GM19372 (cell line): ENCODE results near the gene PARVA.

ENCODE experiments used
- ATAC-seq: cut with Tn5 transposase; IDR thresholded peaks from one replicate; pipeline ENCODE4 v1.9.1; 2021; ENCODE audit warnings: mild to moderate bottlenecking, low read depth, moderate library complexity; ENCODE audit not compliant: unreplicated experiment

Gene PARVA

DNA sequence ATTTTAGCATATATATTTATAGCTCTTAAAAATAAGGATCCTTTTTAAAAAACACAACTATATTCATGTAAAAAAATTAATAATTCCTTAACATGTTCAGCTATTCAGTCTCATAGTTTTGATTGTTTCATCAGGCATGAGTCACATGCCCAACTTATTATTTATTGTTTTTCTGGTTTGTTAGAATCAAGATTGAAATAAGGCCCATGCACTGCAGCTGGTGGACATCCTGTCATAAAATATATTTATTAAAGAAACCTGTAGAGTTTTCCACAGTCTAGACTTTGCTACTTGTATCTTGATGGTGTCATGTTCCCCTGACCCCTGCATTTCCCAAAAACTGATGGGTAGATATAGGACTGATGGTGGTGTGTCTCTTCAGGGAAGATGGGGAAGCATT lies 77.4 kb downstream of the PARVA start:
- no peak for ATAC-seq

DNA sequence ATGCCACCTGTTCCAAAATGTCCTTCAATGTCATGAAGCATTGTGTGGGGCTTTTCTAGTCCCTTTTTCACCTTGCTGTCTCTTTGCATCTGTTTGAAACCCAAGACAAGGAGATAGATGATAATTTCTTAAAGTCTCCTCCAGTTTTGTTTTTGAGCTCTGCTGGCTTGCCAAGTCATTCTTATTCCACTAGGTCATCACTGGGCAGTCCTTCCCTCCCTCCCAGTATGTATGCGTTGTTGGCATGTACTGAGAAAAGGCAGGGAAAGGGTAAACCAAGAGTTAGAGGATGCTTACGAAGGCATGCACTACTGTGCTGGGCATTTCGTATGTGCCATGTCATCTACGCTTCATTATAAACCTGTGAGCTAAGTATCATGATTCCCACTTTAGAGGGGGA lies 78.6 kb downstream of the PARVA start:
- ATAC-seq: no peak

DNA sequence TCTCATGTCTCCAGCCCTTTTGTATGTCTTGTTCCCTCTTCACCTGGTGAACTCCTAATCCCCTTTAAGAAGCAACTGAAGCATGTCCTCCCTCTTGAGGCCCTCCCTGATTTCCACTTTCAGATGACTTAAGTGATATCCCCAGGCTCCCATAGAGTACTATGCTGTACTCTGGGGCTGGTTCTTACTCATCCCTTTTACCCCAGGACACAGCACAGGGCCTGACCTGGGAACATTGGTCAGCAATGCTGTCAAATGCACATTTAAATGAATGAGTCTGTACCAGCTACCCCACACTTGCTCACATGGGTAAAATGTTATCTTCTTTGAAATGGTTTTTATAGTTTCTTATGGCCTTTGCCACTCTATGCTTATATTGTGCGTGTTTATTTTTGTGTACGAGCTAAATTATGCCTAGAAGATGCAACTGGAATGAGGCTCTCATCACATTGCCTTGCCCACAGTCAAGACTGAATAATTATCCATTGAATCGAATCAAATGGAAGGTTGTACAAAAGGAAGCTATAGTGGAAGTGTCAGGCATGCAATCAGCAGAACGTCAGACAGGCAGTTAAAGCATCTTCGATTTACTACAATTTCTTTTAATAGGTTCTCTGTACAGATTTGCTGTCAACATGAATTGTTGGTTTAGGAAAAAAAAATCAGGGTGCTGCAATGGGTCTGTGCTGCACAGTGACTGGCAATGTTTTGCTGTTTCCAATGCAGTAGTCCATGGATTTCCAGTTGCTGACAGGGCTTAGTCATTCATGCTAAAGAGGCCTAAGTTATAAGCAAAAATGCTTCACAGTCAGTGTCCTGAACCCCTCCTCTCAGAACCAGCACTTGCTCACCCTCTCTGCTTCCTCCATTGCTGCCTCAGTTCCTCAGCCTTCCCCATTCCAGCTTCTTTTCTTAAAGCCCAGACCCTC lies 79.5 kb downstream of the PARVA start:
- no peak for ATAC-seq

DNA sequence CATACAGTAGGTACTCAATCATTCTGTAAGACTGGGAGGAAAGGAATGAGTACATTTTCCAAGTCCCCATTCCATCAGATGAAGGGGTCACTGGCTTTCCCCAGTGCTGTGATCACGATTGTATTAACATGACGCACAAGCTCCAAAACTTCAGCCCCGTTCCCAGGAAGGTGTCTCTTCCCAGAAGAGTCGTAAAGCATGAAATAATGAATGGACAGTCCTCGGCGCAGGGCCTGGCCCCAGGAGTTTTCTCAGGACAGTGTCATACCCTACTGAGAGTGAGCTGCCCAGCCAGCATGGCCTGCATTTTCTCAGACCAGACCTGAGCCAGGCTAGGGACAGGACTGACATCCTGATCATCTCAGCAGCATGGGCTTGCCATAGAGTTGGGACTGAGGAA lies 80.7 kb downstream of the PARVA start:
- ATAC-seq: no peak

DNA sequence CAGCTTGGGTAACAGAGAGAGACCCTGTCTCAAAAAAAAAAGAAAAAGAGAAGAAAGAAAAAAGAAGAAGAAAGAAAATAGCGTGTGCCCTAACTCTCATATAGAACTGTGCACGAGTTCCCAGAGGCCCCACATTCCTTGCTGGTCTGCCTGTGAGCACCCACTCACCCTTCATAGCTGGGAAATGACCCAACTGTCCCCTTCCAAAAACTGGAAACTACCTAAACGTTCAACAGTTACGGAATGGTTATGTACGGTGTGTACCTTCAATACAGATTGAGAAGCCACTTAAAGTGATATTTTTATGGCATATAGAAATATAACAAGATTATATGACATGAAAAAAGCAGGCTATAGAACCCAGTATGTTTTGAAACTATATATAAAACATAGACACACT lies 82.0 kb downstream of the PARVA start:
- no peak for ATAC-seq

DNA sequence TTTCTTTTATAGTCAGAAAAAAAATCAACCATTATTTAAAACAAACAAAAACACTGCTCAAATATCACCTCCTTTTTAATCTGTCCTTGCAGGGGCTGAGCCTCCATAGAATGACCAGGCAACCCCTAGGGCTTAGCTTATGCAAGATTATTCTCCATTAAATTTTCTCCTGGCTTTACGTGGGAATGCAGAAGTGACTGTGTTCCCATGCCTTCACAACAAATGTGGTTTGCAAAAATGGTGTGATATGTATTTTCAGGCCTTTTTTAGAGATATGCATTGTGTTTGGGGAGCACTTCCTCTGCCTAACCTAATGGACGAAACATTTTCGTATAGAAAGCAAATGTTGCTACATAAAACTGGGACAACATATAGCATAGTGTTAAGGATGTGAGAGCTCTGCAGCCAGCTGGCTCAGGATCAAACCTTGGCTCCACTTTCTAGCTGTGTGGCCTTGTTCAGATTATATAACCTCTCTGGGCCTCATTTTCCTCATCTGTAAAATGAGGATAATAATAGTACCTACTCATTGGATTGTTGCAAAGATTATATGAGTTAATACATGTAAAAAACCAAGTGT lies 82.6 kb downstream of the PARVA start:
- ATAC-seq: no peak

DNA sequence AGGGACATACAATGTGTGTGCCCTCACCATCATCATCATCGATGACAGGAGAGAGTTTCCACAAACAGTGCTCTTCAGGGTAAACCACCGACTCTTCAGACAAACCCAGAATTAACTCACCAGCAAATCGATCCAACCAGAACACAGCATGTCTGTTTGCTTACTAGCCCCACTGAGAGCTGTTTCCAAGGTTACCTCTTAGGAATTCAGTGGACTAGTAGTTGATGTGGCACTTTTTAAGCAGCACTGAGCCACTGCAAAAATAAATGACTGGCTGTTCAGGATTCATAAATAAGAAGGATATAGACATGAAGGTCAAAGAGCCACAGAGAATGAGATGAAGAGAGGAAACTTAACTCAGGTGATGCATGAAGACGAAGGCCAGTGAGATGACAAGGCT lies 83.1 kb downstream of the PARVA start:
- no peak for ATAC-seq

DNA sequence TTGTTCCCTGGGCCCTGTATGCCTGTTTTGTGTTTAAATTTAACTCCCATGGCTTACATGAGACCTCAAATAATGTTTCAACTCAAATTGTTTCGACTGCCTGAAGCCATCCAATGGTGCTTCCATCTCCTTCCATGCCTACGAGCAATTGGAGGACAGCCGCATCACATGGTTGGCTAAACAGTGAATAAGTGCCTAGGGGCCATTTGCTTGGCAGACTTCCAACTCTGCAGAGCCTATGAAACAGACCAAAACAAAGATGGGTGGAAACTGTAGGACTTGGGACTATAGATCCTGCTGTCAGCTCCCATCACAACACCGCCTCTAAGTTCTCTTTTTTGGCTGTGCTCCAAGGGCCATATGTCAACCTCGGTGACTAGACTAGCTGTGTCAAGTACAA lies 84.1 kb downstream of the PARVA start:
- ATAC-seq: no peak

DNA sequence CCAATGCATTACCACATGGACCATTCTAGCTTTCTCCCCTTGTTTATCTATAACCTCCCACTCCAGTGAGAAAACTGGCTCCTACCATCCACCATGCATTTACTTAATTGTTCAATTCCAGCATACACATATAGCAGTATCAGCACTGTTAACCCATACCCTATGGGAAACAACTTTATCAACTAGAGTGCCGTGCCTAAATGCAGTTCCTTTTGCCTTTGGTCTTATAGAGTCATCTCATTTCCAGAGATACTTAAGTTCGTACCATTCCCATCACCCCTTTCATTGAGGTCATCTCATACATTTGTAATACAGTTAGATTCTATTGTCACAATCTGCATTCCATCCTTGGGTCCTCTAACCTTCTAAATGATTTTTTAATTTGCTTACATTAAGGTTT lies 86.9 kb downstream of the PARVA start:
- ATAC-seq: no peak

DNA sequence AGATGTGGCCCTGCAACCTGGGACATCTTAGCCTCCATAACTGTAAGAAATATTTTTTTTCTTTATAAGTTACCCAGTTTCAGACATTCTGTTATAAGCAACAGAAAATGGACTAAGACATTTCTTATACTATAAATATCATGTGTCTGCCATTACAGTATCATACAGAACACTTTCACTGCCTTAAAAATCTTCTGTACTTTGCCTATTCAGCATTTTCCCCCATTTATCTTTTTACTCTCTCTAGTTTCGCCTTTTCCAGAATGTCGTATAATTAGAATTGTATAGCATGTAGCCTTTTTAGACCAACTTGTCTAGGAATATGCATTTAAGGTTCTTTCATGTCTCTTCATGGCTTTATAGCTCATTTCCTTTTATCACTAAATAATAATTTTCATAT lies 88.0 kb downstream of the PARVA start:
- ATAC-seq: no peak

DNA sequence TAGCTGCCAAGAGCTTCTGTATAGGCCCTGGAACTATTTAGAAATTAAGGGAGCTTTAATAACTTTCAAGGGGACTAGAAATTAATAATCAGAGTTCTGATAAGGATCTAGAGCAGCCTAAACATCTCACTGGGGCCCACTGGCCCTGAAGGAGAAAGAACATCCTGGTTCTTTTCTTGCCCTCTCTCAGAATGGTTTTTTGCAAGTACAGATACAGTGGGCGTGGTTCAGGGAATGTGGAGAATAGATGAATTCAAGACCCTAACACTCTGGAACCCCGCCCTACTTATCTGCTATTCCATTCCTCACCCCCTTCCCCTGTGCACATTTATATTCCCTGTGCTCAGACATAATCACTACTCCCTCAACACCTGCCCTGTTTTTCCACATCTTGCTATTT lies 90.2 kb downstream of the PARVA start:
- ATAC-seq: no peak

DNA sequence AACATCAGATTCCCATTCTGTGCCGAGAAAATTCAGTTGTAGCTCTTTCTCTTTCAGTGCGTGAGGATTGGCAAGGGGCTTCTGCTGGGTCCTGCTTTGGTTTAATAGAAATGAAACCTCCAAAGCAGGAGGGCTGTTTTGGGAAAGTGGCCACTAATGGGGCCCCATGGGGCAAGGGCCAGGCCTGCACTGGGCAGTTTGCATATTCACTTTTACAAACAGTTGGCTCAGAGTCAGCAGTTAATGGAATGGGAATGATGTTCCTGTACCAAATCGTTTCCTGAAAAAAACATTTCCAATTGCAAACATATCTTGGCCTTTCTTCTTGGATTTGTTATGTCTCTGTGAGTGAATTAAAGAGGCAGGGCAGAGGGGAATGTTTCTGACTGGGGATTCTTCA lies 92.1 kb downstream of the PARVA start:
- ATAC-seq: no peak

DNA sequence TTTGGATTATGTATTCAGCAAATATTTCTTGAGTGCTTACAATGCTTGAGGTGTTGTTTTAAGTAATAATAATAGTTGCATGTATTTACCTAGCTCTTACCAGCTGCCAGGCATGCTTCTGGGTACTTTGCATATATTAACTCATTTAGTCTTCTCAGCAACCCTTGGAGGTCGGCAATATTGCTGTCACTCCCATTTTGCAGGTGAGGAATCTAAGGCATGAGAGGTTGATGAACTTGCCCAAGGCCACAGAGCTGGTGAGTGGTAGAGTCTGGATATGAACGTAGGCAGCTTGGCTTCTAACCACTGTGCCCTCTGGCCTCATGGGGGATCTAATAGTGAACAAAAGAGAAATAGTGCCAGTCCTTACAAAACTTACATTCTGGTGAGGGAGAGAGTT lies 92.9 kb downstream of the PARVA start:
- no peak for ATAC-seq

DNA sequence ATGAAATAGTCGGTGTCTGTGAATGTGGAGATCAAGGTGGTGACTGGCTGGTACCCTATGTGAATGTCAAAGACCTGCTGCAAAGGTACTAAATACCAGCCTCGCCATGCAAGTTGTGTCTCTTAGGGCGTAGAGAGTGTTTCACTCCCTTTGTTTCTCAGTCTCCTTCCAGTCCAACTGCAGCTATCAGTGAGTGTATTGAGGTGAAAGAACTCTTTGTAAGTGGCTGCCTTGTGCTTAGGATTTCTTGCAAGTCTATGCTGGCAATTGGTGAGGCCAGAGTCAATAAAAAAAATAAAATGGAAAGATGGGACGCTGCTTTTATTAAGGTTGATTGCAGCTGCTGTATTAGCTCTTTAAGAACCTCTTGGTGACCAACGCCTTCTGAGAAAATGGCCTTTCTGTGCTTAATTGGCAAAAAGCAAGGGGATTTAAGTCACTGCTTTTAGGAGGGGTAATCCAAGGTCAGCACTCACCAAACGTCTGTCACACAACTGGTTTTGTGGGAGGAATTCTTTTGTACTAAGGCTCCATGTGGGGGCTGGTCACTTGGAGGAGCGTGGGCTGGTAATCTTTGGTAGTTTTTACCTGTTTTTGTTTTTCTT lies 95.1 kb downstream of the PARVA start:
- no peak for ATAC-seq

DNA sequence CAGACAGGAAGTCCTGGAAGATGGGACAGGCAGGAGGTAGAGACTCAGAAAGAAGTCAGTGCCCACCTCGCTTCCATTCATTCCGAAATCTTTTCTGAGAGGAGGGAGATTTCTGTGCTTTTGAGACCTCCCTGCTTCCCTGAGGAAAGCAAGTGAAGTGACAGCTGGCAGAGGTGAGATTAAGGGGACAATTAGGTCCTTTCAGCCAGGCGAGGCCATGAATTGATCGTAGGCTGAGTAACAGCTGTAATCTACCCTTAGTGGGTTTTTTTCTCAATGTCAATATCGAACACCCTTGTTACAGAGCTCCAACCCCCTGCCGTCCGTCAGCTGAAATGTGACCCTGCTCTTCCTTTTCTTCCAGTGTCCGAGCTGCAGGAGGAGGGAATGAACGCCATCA lies 96.0 kb downstream of the PARVA start:
- no peak for ATAC-seq

DNA sequence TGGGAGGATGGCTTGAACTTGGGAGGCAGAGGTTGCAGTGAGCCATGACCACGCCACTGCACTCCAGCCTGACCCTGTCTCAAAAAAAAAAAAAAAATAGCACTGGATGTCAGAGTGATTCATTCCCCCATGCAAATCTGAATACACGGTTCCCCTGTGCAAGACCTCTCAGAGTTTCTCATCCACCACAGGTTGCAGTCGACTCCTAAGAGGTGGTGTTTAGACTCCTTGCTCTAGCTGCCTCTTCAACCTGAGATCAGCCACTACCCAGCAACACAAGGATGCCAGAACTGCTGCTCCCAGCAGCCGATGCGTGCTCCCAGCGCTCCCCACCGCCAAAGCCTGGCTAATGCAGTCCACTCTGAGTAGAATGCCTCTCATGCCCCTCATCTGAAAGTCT lies 97.5 kb downstream of the PARVA start:
- no peak for ATAC-seq

DNA sequence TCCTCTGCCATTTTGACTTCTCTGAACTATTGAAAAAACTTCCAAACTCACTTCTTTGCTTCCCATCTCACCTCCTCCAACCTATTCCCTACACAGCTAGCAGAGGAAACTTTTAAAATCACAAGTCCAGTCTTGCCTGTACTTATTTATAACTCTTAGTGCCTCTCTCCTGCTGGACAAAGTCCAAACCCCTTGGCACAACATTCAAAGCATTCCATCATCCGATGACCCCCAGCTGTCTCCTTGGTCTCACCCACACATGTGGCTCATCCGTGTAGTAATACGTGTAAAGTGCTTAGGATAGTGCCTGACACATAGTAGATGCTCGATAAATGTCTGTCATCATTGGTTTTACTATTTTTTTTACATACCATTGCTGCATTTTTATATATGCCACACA lies 101.4 kb downstream of the PARVA start:
- no peak for ATAC-seq

DNA sequence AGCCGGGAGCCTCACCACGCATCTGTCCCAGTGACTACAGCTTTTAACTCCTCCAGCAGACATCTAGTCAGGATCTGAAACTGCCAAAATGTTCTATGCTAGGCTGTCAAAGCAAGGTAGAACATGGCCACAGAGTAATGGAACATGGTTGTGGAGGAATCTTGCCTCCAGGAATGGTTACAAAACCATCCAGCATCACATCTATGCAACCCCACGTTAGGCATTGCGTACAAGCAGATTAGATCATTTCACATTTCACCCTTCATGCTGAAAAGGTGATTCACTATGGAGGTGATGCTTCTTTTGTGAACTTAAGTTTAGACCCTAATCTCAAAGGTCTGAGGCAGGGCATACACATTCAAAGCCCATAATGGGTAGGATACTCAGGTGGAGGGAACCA lies 103.0 kb downstream of the PARVA start:
- ATAC-seq: no peak

DNA sequence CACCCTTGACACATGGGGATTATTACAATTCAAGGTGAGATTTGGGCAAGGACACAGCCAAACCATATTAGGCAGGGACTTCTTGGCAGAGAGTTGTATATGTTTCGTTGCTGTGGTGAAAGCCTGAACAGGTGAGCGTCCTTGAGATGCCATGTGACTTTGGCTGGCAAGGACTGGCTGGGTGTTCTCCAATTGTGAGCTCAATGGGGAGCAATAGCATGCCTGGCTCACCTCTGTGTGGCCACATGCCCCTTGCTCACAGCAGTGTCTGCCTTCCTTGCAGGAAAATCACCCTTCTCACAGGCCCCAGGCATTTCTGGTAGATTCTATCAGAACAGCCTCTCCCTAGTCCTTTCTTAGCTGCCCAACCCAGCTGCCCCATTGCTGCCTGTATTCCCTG lies 105.5 kb downstream of the PARVA start:
- no peak for ATAC-seq

DNA sequence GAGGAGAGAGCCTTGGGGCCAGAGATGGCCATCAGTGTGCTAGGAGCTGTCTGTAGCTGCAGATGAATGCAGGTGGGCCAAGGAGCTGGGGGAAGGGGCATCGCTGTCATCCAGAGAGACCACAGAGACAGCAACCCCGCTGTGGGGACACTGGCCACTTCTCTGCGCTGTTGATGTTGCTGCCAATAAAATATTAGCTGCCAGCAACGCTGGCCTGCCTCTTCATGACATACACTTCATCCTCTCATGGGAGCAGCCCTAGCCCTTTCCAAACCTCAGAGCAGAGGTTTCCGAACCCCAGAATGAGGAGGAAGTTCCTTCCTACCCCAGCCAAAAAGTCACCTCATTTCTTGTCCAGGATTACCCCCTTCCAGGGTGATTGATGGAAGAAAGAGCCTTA lies 106.2 kb downstream of the PARVA start:
- ATAC-seq: no peak

DNA sequence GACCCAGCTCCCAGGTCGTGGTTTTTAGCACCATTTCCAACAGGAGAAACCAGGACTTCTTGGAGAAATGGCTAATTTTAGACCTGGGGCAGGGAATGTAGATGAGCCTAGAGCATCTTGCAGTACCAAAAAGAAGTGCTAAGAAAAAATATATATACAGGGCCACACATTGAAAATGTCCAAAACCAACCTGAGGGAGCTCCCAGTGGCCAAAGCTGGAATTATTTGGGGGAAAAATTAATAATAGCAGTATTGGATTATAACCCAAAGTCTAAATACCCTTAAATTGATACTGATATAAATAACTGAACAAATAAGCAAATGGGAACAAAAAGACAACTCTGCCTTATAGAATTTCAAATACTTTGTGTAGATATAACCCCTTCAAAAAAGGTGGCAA lies 108.0 kb downstream of the PARVA start:
- no peak for ATAC-seq

DNA sequence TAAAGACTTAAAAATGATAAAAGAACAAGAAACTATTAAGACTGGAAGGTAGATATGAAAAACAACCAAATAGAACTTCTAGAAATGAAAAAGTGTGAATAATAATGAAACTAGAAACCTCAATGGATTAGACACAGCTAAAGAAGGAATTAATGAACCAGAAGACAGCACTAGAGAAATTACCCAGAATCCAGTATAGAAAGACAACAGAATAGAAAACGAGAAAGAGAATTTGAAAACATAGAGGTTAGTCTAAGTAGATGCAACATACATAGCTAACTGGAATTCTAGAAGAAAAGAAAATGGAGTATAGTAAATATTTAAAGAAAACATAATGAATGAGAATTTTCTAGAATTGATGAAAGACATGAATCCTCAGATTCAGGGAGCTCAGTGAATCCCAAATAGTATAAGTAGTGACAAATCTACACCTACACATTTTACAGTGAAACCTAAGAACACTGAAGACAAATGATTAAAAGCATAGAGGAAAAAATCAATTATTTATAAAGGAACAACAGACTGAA lies 111.9 kb downstream of the PARVA start:
- no peak for ATAC-seq
